RWPE2 (cell line): Measurements from ENCODE around the gene ARHGEF9.

Source experiments
- ATAC-seq: fragments of 200-7000 bp; cut with Tn5 transposase; 3 replicates; pipeline ENCODE4 v1.9.1; 2021; ENCODE audit warnings: low read depth
- DNase-seq: peaks from one replicate; pipeline ENCODE4 v3.0.0-alpha.2; 2020; ENCODE audit warnings: low spot score
- H3K27ac ChIP-seq: fragments of 450-650 bp; 2 replicates; pipeline ENCODE4 v1.5.1; 2017; ENCODE audit warnings: mild to moderate bottlenecking; ENCODE audit not compliant: poor library complexity, severe bottlenecking
- H3K27me3 ChIP-seq: fragments of 250-450 bp; sonication (Bioruptor Pico); 2 replicates; pipeline ENCODE4 v1.5.1; 2021; ENCODE audit warnings: mild to moderate bottlenecking, moderate library complexity; ENCODE audit not compliant: insufficient read depth, poor library complexity, severe bottlenecking
- H3K36me3 ChIP-seq: fragments of 250-450 bp; sonication (Bioruptor Pico); 2 replicates; pipeline ENCODE4 v1.5.1; 2020; ENCODE audit warnings: low read depth, mild to moderate bottlenecking, moderate library complexity
- H3K4me1 ChIP-seq: fragments of 250-450 bp; sonication (Bioruptor Pico); 2 replicates; pipeline ENCODE4 v1.5.1; 2021; ENCODE audit warnings: mild to moderate bottlenecking, moderate library complexity; ENCODE audit not compliant: insufficient read depth, poor library complexity, severe bottlenecking
- H3K4me3 ChIP-seq: fragments of 250-450 bp; sonication (Bioruptor Pico); 2 replicates; pipeline ENCODE4 v1.5.1; 2021; ENCODE audit warnings: mild to moderate bottlenecking, moderate library complexity; ENCODE audit not compliant: severe bottlenecking
- H3K9me3 ChIP-seq: fragments of 250-450 bp; sonication (Bioruptor Pico); 2 replicates; pipeline ENCODE4 v1.5.1; 2021; ENCODE audit warnings: mild to moderate bottlenecking, moderate library complexity; ENCODE audit not compliant: severe bottlenecking
- TF ChIP-seq, protein P1 (sequence below): fragments of 450-650 bp; IDR thresholded peaks from one replicate; pipeline ENCODE4 v1.5.1; 2017; ENCODE audit warnings: mild to moderate bottlenecking, moderate library complexity; ENCODE audit not compliant: poor library complexity, severe bottlenecking

Gene ARHGEF9

DNA sequence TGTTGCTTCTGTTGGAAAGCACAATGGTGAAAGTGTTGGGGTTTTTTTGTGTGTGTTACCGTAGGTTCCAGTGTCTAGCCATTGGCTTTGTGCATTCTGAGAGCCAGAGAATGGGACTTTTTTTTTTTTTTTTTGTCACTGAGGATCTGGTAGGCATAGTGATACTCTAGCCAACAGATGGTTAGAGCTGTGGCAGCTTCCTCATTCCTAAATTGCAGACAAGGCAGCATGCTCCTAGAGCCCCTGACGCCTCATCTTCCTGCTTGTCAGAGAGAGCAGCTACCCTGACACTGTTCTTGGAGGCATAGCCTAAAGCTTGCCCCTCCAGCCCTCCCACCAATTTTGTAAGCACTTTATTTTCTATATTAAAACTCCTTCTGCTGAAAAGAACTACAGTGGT, 27.0 kb downstream of the ARHGEF9 start:
- Histone ChIP-seq H3K36me3 (no peaks in the 10 kb centered on the region), H3K9me3 (no peaks in the 10 kb centered on the region), H3K4me3 (no peak overlapping the region), H3K27ac (no peak overlapping the region), H3K4me1 (no peaks in the 10 kb centered on the region), H3K27me3 (no peaks in the 10 kb centered on the region)
- ATAC-seq (no peak), DNase-seq (no peak)
- TF ChIP-seq, protein P1, sequence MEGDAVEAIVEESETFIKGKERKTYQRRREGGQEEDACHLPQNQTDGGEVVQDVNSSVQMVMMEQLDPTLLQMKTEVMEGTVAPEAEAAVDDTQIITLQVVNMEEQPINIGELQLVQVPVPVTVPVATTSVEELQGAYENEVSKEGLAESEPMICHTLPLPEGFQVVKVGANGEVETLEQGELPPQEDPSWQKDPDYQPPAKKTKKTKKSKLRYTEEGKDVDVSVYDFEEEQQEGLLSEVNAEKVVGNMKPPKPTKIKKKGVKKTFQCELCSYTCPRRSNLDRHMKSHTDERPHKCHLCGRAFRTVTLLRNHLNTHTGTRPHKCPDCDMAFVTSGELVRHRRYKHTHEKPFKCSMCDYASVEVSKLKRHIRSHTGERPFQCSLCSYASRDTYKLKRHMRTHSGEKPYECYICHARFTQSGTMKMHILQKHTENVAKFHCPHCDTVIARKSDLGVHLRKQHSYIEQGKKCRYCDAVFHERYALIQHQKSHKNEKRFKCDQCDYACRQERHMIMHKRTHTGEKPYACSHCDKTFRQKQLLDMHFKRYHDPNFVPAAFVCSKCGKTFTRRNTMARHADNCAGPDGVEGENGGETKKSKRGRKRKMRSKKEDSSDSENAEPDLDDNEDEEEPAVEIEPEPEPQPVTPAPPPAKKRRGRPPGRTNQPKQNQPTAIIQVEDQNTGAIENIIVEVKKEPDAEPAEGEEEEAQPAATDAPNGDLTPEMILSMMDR: no peak

DNA sequence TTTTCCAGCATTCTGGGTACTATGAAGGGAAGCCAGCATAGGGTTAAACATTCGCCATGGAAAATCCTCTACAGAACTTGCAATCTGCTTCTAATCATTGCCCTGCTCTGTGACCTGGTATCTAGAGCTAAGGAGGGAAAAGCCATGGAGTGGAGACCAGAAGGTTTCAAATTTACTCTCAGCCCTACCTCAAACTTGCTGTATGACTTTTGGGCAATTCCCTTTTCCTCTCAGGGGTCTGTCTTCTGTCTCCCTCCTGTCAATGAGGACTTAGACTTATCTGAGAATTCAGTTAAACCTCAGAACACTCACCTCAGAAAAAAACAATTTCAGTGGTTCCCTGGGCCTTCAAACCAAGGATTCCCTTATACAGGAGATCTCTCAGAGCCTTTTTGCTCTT, 29.1 kb downstream of the ARHGEF9 start:
- no peaks in the 10 kb centered on the region for H3K9me3 ChIP-seq
- ATAC-seq: no peak
- DNase-seq: no peak
- H3K4me3 ChIP-seq: no peak overlapping the region
- H3K4me1 ChIP-seq: no peaks in the 10 kb centered on the region
- TF ChIP-seq, protein P1: no peak
- H3K27me3 ChIP-seq: no peaks in the 10 kb centered on the region
- no peak overlapping the region for H3K27ac ChIP-seq
- no peaks in the 10 kb centered on the region for H3K36me3 ChIP-seq

DNA sequence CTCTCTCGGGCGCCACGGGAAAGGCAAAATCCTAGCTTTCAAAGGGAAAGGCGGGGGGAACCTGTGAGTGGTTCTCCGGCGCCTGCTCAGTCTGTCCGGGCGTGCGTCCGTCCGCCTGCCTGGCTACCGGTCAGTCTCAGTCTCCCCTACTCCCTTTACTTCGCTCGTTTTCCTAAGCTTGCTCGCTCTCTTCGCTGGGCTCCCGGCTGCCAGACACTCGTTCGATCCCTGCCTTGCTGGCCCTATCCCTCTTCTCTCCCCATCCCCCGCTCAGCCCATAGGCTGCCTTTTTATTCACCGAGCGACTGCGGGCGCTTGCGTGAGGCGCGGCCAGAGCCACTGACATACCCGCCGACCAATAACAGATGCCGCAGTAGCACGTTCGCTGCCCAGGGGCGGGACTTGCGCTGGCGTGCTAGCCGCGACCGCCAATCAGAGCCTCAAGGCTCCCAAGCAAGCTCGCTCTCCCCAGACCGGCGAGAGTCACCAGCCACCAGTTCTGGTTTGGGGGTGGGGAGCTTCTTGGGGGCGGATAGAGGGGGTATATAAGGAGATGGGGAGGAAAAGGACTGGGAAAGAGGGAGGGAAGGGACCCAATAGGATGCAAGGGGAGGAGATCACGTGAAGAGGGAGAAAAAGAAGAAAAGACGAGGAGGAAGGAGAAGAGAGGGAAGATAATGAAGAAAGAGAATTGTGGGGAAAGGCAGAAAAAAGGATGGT, 30.0 kb downstream of the ARHGEF9 start:
- DNase-seq (peak; percentile 84), ATAC-seq (peak; percentile 98)
- Histone ChIP-seq H3K27me3 (no peaks in the 10 kb centered on the region), H3K4me3 (peak overlapping the region; percentile 49), H3K27ac (peak overlapping the region; percentile 59), H3K4me1 (no peaks in the 10 kb centered on the region), H3K36me3 (no peaks in the 10 kb centered on the region), H3K9me3 (no peaks in the 10 kb centered on the region)
- TF ChIP-seq, protein P1: no peak

GRCh38 chrX:63754136-63754859, 30.7 kb downstream of the ARHGEF9 start:
- DNase-seq (no peak), ATAC-seq (peak; percentile 19)
- Histone ChIP-seq H3K4me1 (no peaks in the 10 kb centered on the region), H3K36me3 (no peaks in the 10 kb centered on the region), H3K9me3 (no peaks in the 10 kb centered on the region), H3K27me3 (no peaks in the 10 kb centered on the region), H3K27ac (peak overlapping the region; percentile 59), H3K4me3 (peak overlapping the region; percentile 49)
- TF ChIP-seq, protein P1: no peak

DNA sequence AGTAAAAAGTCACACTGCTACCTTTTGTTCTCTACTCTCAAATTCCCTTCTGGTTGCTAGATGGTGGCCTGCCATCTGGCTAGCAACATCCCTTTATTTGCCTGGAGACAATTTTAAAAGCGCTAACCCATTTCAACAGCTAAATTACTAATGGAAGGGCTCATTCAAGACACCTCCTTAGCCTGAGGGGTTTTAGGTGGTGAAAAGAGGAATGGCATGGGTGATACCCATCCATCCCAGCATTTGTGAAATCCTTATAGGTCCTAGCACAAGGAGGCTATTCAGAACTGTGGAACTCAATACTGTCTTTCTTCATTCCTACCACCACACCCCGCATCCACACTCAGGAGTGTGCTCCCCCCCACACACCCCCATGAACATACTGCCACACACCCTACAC, 33.5 kb downstream of the ARHGEF9 start:
- Histone ChIP-seq H3K27ac (no peak overlapping the region), H3K27me3 (no peaks in the 10 kb centered on the region), H3K9me3 (no peaks in the 10 kb centered on the region), H3K4me1 (no peaks in the 10 kb centered on the region), H3K4me3 (no peak overlapping the region), H3K36me3 (no peaks in the 10 kb centered on the region)
- DNase-seq (no peak), ATAC-seq (no peak)
- TF ChIP-seq, protein P1: no peak
